Stimulated activated CD4-positive, alpha-beta T cell treated with anti-CD3 and anti-CD28 coated beads, Interleukin-4, amount 100 ng/mL, for 24 hours (primary cell): Measurements from ENCODE around the gene ITGB5.
"Not testable (repeated sequence)": the region's sequence is repeated elsewhere in the genome, so short reads cannot be mapped to it uniquely, and the experiment has no call there.

Source experiments
- DNase-seq: peaks from one replicate; pipeline ENCODE4 v3.0.0-alpha.2; 2020

The ITGB5 gene

GRCh38 chr3:124832782-124833709, 54.1 kb downstream of the ITGB5 start:
- DNase-seq = no peak

GRCh38 chr3:124831628-124832199, 55.5 kb downstream of the ITGB5 start:
- DNase-seq = no peak

GRCh38 chr3:124829819-124830554, 57.2 kb downstream of the ITGB5 start:
- DNase-seq = no peak

- DNase-seq = no peak
Observed at GRCh38 chr3:124829178-124829818, 57.9 kb downstream of the ITGB5 start.

GRCh38 chr3:124827476-124828206, 59.5 kb downstream of the ITGB5 start:
- not testable (repeated sequence) for DNase-seq

- DNase-seq = no peak
Observed at GRCh38 chr3:124826703-124827102, 60.5 kb downstream of the ITGB5 start.

GRCh38 chr3:124824286-124824915, 62.8 kb downstream of the ITGB5 start:
- DNase-seq = no peak

- no peak for DNase-seq
Observed at GRCh38 chr3:124823648-124824047, 63.5 kb downstream of the ITGB5 start.

- no peak for DNase-seq
Observed at GRCh38 chr3:124823206-124823605, 64.0 kb downstream of the ITGB5 start.

- DNase-seq = no peak
Observed at GRCh38 chr3:124821356-124821755, 65.8 kb downstream of the ITGB5 start.

GRCh38 chr3:124818398-124819091, 68.6 kb downstream of the ITGB5 start:
- no peak for DNase-seq

GRCh38 chr3:124817079-124817478, 70.1 kb downstream of the ITGB5 start:
- DNase-seq = no peak

- no peak for DNase-seq
Observed at GRCh38 chr3:124816206-124816605, 71.0 kb downstream of the ITGB5 start.

GRCh38 chr3:124815781-124816180, 71.4 kb downstream of the ITGB5 start:
- no peak for DNase-seq

GRCh38 chr3:124814620-124815421, 72.3 kb downstream of the ITGB5 start:
- DNase-seq = no peak

GRCh38 chr3:124813541-124813940, 73.6 kb downstream of the ITGB5 start:
- DNase-seq = no peak

GRCh38 chr3:124812291-124813265, 74.6 kb downstream of the ITGB5 start:
- DNase-seq = no peak

GRCh38 chr3:124811436-124811835, 75.7 kb downstream of the ITGB5 start:
- DNase-seq = no peak

GRCh38 chr3:124810970-124811369, 76.2 kb downstream of the ITGB5 start:
- no peak for DNase-seq
